CMK (cell line): Measurements from ENCODE around the gene TARP.
"Not testable (repeated sequence)": the region's sequence is repeated elsewhere in the genome, so short reads cannot be mapped to it uniquely, and the experiment has no call there.

ENCODE experiments used
- DNase-seq: peaks from one replicate; pipeline ENCODE4 v3.0.0-alpha.2; 2010; ENCODE audit warnings: low read depth

Gene TARP

DNA sequence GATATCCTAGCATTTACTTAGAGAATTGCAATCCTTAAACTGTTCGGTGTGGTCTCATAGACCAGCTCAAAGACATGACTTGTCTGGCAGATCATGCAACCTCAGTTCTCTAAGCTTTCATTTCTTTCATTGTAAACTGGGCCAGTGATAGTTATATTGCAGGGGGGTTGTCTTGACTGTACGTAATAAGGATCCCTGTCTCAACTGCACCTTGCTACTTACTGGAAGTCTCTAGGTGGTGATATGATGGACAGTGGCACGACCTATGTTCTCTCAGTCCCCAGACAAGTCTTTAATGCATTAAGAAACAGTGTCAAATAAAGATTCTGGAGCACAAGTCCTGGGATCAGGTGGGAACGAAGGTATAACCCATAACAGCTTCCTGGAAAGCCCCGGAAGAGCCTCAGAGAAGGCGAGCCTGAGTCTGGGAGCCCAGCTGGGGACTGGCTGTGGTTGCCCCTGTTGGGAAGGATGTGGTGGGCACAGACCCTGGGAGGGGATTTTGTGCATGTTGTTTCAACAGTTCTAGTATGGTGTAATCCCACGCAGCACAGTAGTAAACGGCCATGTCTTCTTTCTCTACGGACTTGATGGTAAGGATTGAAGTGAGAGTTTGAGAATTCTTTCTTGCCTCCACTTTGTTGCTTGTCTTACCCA lies 26.0 kb upstream of the TARP start:
- no peak for DNase-seq

- no peak for DNase-seq
Observed at GRCh38 chr7:38296059-38296857, 22.8 kb upstream of the TARP start.

- DNase-seq: no peak
Observed at GRCh38 chr7:38294926-38295325, 21.5 kb upstream of the TARP start.

DNA sequence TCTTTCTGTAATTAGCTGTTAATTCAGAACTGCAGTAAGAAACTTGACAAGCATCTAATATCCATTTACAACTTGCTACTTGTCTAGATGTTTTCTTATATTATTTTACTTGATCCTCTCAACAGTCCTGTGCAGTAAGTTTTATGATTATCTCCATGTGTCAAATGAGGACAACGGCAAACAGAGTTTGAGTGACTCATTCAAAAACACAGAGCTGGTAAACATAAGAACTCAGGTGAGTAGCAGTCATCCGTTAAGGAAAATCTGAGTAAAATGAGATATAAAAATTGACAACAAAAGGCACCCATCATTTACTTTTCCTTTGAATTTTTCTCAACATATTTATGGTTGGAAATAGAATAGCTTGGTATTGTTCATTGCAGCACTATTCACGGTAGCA lies 19.0 kb upstream of the TARP start:
- DNase-seq: no peak

GRCh38 chr7:38291650-38292049 lies 18.2 kb upstream of the TARP start:
- DNase-seq: no peak

- peak; percentile 51 for DNase-seq
Observed at GRCh38 chr7:38291117-38291647, 17.7 kb upstream of the TARP start.

- no peak for DNase-seq
Observed at GRCh38 chr7:38284553-38284952, 11.1 kb upstream of the TARP start.

GRCh38 chr7:38283809-38284208 lies 10.4 kb upstream of the TARP start:
- no peak for DNase-seq

- no peak for DNase-seq
Observed at GRCh38 chr7:38283107-38283506, 9.7 kb upstream of the TARP start.

- no peak for DNase-seq
Observed at GRCh38 chr7:38282081-38282480, 8.6 kb upstream of the TARP start.

- no peak for DNase-seq
Observed at GRCh38 chr7:38281266-38281665, 7.8 kb upstream of the TARP start.

DNA sequence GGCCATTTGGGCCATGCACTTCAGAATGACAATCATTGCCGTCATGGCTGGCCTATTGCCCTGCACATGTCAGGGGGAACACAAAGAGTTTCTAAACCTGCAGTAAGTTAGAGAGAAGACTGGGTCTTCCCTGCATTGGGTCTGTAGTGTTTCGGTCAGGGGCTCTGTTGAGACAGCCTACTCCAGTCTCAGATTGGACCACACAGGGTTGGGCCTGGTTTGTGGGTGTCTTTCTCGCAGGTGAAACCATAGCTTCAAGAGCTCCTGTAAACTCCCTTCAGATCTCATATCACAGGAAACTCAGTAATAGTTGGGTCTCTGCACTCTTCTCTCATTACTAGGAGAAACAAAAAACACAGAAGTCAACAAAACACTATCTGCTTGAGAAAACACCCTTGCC lies 7.3 kb upstream of the TARP start:
- DNase-seq: no peak

DNA sequence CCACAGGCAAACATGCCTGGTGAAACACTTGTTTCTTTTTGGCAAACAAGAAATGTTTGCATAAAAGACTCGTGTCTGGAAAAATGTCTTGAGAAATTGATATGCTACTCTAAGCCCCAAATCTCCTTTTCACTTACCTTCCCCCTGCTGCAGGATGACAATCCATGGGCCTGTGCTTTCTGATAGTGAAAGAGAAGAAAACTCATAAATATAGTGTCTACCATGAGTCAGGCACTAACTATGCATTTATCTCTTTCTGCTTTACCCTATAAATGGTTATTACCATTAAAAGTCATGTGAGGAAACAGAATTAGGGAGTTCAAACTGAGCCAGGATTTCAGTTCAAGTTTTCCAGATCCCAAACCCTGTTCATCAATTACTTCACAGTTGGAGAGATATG lies 6.6 kb upstream of the TARP start:
- no peak for DNase-seq

GRCh38 chr7:38276096-38276877 lies 2.9 kb upstream of the TARP start:
- no peak for DNase-seq

DNA sequence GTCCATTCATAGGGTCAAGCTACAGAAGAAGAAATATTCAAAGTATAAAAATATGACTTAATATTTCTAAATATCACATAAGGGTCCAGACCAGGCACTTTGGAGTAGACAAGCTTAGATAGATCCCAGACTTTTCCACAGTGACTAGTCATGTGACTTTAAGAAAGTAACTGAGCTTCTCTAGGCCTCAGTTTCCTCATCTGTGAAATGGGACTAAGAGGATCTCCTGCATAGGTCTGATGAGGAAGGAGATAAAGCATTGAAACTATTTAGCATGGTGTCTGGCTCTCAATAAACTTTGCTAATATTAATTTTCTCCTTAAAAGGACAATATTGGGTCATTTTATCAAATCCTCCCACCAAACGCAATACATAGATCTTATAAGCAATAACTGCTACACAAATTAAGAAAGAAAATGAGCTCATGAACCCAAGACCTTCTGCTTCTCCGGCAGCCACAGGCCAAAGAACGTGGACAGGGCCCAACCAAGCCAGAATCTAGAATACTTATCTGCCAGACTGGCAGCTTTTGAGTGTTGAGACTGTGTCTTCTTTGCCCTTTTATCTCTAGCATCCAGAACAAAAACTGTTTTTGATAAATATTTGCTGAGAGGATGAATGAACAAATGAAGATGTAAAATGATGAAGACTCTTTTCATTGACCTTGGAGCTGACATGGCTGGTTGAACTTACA lies 1.6 kb upstream of the TARP start:
- DNase-seq: no peak

DNA sequence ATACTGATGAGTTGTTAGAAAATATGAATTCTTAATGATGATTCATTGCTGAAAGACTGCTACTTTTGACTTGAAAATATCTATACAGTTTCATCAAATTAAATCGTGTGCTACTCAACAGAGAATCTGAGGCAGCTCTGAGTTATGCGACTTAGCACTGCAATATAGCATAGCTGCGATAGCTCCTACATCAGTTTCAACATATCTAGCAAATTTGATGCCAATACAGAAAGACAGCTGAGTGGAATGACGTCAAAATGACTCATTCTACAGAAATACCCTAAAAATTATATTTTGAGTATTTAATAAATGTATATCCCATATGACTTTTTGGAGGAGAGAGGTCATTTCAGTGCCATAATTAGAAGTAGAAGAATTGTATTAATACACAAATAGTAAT lies 1.1 kb upstream of the TARP start:
- no peak for DNase-seq

DNA sequence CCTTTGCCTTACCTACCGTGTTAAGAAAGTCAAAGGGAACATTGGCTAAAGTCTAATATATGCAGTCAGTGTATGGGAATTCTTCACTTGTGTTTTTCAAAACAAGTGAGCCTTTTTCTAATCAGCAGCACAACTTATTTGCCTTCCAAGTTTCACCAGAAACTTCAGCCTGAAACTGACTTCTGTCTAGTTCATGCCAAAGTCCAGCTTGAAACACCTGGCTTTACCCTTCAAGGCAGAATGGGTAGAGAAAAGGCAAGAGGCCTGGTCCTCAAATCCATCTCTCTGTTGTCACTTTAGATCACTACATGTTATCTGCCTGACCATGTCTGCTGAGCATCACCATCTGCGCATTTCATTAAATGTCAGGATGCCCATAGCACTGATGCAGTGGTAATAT lies 3.0 kb downstream of the TARP start:
- not testable (repeated sequence) for DNase-seq

GRCh38 chr7:38269704-38270346 lies 3.6 kb downstream of the TARP start:
- DNase-seq: not testable (repeated sequence)

DNA sequence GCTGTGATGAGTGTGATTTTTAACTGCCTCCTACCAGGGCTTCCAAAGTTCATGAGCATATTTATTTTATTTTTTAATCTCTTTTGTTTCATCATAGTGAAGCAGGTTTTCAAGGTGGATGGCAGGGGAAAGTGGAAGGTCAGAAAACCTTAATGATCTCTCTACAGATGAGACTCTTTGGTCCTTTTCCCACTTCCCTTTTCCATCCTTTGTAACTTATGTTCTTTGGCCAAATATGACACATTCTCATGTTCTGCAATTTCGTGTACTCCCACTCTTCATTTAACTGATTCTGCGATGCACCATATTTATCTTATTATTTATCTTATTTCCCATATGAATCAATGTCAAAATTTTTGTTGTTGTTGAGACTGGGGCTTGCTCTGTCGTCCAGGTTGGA lies 7.5 kb downstream of the TARP start:
- DNase-seq: not testable (repeated sequence)

GRCh38 chr7:38264602-38265001 lies 8.8 kb downstream of the TARP start:
- DNase-seq: not testable (repeated sequence)

- not testable (repeated sequence) for DNase-seq
Observed at GRCh38 chr7:38263274-38263673, 10.2 kb downstream of the TARP start.

GRCh38 chr7:38262545-38262944 lies 10.9 kb downstream of the TARP start:
- DNase-seq: no peak
